ENCODE results near the gene ZSCAN30.

DNA sequence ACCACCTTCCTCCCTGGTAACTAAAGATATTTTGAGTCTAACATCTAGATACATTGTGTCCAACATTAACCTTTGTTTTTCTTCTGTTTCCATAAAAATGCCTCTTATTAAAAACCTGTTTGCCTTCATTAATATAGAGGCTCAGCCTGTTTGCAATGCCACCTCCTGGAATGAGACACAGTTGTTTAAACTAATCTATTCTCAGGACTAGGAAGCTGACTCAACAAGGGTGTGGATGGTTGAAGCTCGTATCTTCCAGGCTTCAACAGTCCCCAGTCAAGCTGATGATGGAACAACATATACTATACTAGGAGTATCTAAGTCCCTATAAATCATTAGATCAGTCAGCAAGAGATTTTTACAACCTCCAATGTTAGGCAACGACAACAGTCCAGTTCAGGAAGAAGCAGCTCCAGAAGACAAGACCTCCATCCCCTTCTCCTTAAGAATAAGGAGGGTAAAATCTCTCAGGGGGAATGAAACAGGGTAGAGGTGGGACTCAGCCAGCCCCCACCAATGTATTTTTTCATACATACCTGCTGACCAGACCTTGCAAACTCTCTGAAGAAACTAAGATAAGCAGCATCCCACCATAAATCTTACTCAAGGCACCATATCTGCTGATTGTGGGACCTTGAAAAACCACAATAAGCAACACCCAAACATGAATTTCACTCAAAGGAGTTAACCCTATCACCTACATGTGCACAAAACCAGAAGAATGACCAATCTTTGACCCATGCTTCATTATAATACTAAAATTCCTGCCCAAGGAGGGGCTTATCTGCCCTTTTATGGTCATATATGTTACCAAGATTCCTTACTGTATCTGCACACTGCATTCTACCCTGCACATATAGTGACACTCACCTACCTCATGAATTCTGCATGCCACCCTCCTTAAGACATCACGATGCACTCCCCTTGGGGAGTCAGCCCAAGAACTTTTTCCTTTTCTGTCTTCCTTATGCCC lies 32.7 kb upstream of the ZSCAN30 start:
- TF ChIP-seq, protein P1, sequence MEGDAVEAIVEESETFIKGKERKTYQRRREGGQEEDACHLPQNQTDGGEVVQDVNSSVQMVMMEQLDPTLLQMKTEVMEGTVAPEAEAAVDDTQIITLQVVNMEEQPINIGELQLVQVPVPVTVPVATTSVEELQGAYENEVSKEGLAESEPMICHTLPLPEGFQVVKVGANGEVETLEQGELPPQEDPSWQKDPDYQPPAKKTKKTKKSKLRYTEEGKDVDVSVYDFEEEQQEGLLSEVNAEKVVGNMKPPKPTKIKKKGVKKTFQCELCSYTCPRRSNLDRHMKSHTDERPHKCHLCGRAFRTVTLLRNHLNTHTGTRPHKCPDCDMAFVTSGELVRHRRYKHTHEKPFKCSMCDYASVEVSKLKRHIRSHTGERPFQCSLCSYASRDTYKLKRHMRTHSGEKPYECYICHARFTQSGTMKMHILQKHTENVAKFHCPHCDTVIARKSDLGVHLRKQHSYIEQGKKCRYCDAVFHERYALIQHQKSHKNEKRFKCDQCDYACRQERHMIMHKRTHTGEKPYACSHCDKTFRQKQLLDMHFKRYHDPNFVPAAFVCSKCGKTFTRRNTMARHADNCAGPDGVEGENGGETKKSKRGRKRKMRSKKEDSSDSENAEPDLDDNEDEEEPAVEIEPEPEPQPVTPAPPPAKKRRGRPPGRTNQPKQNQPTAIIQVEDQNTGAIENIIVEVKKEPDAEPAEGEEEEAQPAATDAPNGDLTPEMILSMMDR (IDR thresholded peaks at IDR 0.05; ENCODE audit: low read depth, low read length) = no peak
- TF ChIP-seq, protein P2, sequence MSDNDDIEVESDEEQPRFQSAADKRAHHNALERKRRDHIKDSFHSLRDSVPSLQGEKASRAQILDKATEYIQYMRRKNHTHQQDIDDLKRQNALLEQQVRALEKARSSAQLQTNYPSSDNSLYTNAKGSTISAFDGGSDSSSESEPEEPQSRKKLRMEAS (IDR thresholded peaks at IDR 0.05; ENCODE audit: low read depth, low read length) = no peak
- TF ChIP-seq POLR2A (IDR thresholded peaks at IDR 0.05; ENCODE audit: extremely low read depth, insufficient read length) = no peak
- TF ChIP-seq MYC (IDR thresholded peaks at IDR 0.05; ENCODE audit: low read depth, low read length) = no peak
